ENCODE data around the gene ENTPD2. TPM values are rescaled to one million over a fixed set of nuclear protein-coding genes. Genes with fewer than 3 reads are reported as not detected.

The ENTPD2 gene
- total and polyA plus RNA-seq, 2 donors (not counting 3 experiments of a cell fraction or from before 2014, with no cell fraction given) = not detected

- Histone ChIP-seq H3K9me3 (replicated peaks; ENCODE audit: control insufficient read depth, insufficient read depth, low read length) (no peaks in the 10 kb centered on the region), H3K9me1 (replicated peaks; ENCODE audit: control insufficient read depth, extremely low read depth, insufficient read depth, low read length) (no peaks in the 10 kb centered on the region), H2AFZ (ENCODE audit: low read depth, low read length) (no peak overlapping the region), H3K36me3 (ENCODE audit: control insufficient read depth in 2 of 2, extremely low read depth in 1 of 2, insufficient read depth in 2 of 2, low read length in 2 of 2) (peaks cover 0 to 27% of the 10 kb centered on the region in 2 experiments), H3K79me2 (ENCODE audit: control insufficient read depth, insufficient read depth, low read length) (no peaks in the 10 kb centered on the region), H3K27me3 (ENCODE audit: control insufficient read depth in 2 of 2, insufficient read depth in 2 of 2, low read length in 2 of 2) (no peaks in the 10 kb centered on the region), H3K9ac (replicated peaks; ENCODE audit: extremely low read depth, insufficient read depth, low read length) (no peak overlapping the region), H3K4me3 (replicated peaks in 1 of 3; ENCODE audit: insufficient read depth in 1 of 3, low read depth in 1 of 3, low read length in 3 of 3) (no peak overlapping the region), H3K27ac (ENCODE audit: insufficient read depth, low read depth, low read length) (no peak overlapping the region), H3K4me2 (ENCODE audit: insufficient read depth, low read length) (no peak overlapping the region), H3K4me1 (ENCODE audit: control insufficient read depth, extremely low read depth, insufficient read depth, low read length) (peaks cover 28% of the 10 kb centered on the region), H4K20me1 (replicated peaks; ENCODE audit: control insufficient read depth, extremely low read depth, insufficient read depth, low read length) (no peaks in the 10 kb centered on the region)
- BruUV-seq (replicated peaks) = no TSS peak
- FAIRE-seq = no peak
- ChIA-PET CTCF (interaction anchor here (2.0 to 2.8 kb wide), 2 partner anchors 21 to 35 kb away, joined by 7 to 12 read pairs; no protein-coding TSS in a partner anchor), POLR2A (no interaction called here)
- dilution Hi-C loops (cut with MboI; ENCODE audit: extremely low pct_ligation_motif_present, low sequenced_read_pairs) = no loop called here
- no peak for TF ChIP-seq JUN (IDR thresholded peaks at IDR 0.05; ENCODE audit: borderline replicate concordance, insufficient read depth, insufficient read length, low read depth)
- TF ChIP-seq CTCF (IDR thresholded peaks at IDR 0.05; ENCODE audit: extremely low read depth in 1 of 2, insufficient read depth in 1 of 2, low read depth in 1 of 2, low read length in 2 of 2) = no peak
- no peak for TF ChIP-seq POLR2AphosphoS5 (IDR thresholded peaks at IDR 0.05; ENCODE audit: insufficient read depth, low read depth, low read length)
- no peak for TF ChIP-seq FOS (IDR thresholded peaks at IDR 0.05; ENCODE audit: borderline replicate concordance, insufficient read depth, low read length)
- TF ChIP-seq EZH2 (IDR thresholded peaks at IDR 0.05; ENCODE audit: borderline replicate concordance, low read depth, low read length, severe bottlenecking) = no peak
- no peak for DNase-seq (ENCODE audit: low read depth, low spot score)
- intact Hi-C loops (cut with micrococcal nuclease) = no loop called here
Observed at GRCh38 chr9:137084526-137084925, 30.7 kb upstream of the ENTPD2 start.
